Mammary epithelial cell (primary cell): ENCODE data around the gene AHCTF1.

ENCODE experiments used
- CTCF ChIP-seq, 2 donors: IDR thresholded peaks in 1 of 2; conservative IDR thresholded peaks in 1 of 2; 2 replicates each; pipeline ENCODE4 v1.5.1; 2011 to 2012; ENCODE audit warnings: inconsistent platforms in 2 of 2, low read length in 2 of 2, mild to moderate bottlenecking in 2 of 2, control low read depth in 1 of 2, low read depth in 1 of 2; ENCODE audit not compliant: insufficient read depth in 1 of 2; ENCODE audit errors: extremely low read depth in 1 of 2
- EZH2 ChIP-seq: IDR thresholded peaks from 2 replicates; pipeline ENCODE4 v1.6.1; 2012; ENCODE audit warnings: low read length, inconsistent platforms, borderline replicate concordance

DNA sequence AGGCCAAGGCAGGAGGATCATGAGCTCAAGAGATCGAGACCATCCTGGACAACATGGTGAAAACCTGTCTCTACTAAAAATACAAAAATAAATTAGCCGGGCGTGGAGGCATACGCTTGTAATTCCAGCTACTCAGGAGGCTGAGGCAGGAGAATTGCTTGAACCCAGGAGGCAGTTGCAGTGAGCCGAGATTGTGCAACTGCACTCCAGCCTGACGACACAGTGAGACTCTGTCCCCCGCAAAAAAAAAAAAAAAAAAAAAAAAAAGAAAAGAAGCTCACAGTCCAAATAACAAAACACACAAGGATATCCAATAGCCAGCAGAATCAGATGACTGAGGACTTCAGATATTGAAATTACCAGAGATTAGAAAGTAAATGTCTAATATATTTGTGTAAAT, 11.8 kb downstream of the AHCTF1 start:
- TF ChIP-seq CTCF (conservative IDR thresholded peaks at IDR 0.05 in 1 of 2, IDR thresholded peaks at IDR 0.05 in 1 of 2; ENCODE audit: extremely low read depth in 1 of 2, insufficient read depth in 1 of 2, low read depth in 1 of 2, low read length in 2 of 2) (no peak), EZH2 (no peak)
